ENCODE results near the gene RSRC2. TPM values are rescaled to one million over a fixed set of nuclear protein-coding genes. Genes with fewer than 3 reads are reported as not detected.
A peak's percentile ranks its signal among the peaks of the same experiment; 100 is the strongest.

The RSRC2 gene
- total RNA-seq, 6 experiments from 2014 or later = 38.7 to 52.7 (median 44.2) TPM

GRCh38 chr12:122506393-122506938, 20.3 kb downstream of the RSRC2 start:
- no peak overlapping the region for H3K4me3 Mint-ChIP-seq
- peaks cover 44% of the 10 kb centered on the region for H3K36me3 Mint-ChIP-seq (ENCODE audit: low read depth)
- H3K9me3 Mint-ChIP-seq = no peaks in the 10 kb centered on the region
- H3K27ac Mint-ChIP-seq = peak overlapping the region; percentile 18; the same call in 1 of the 2 replicates
- no peaks in the 10 kb centered on the region; the same call in 1 of the 2 replicates for H3K27me3 Mint-ChIP-seq (ENCODE audit: insufficient read depth)
- no peak for DNase-seq
- peaks cover 6% of the 10 kb centered on the region; the same call in 1 of the 2 replicates for H3K4me1 Mint-ChIP-seq (ENCODE audit: low read depth)
- TF ChIP-seq CTCF (IDR thresholded peaks at IDR 0.05) = no peak

- H3K4me3 Mint-ChIP-seq = no peak overlapping the region
- peak overlapping the region; percentile 42 for H3K27ac Mint-ChIP-seq
- no peak for TF ChIP-seq CTCF (IDR thresholded peaks at IDR 0.05)
These were observed 21.2 kb downstream of the RSRC2 start for GRCh38 chr12:122505419-122506051.

GRCh38 chr12:122503783-122504590, 22.7 kb downstream of the RSRC2 start:
- peak overlapping the region; percentile 30 for H3K27ac Mint-ChIP-seq
- peaks cover 7% of the 10 kb centered on the region for H3K27me3 Mint-ChIP-seq (ENCODE audit: insufficient read depth)
- H3K9me3 Mint-ChIP-seq = no peaks in the 10 kb centered on the region

More at GRCh38 chr12:122505419-122506051, 21.2 kb downstream of the RSRC2 start:
- no peak for DNase-seq
- Mint-ChIP-seq H3K9me3 (no peaks in the 10 kb centered on the region), H3K27me3 (ENCODE audit: insufficient read depth) (peaks cover 3% of the 10 kb centered on the region), H3K36me3 (ENCODE audit: low read depth) (peaks cover 36% of the 10 kb centered on the region), H3K4me1 (ENCODE audit: low read depth) (peaks cover 14% of the 10 kb centered on the region)

GRCh38 chr12:122503147-122503751, 23.5 kb downstream of the RSRC2 start:
- TF ChIP-seq CTCF (IDR thresholded peaks at IDR 0.05) = no peak
- peaks cover 7% of the 10 kb centered on the region for H3K27me3 Mint-ChIP-seq (ENCODE audit: insufficient read depth)
- H3K4me1 Mint-ChIP-seq (ENCODE audit: low read depth) = peaks cover 27% of the 10 kb centered on the region
- H3K27ac Mint-ChIP-seq = peak overlapping the region; percentile 30
- no peak for DNase-seq
- no peak overlapping the region for H3K4me3 Mint-ChIP-seq
- H3K9me3 Mint-ChIP-seq = no peaks in the 10 kb centered on the region
- H3K36me3 Mint-ChIP-seq (ENCODE audit: low read depth) = peaks cover 45% of the 10 kb centered on the region

More at GRCh38 chr12:122503783-122504590, 22.7 kb downstream of the RSRC2 start:
- H3K36me3 Mint-ChIP-seq (ENCODE audit: low read depth) = peaks cover 39% of the 10 kb centered on the region
- DNase-seq = no peak
- peaks cover 21% of the 10 kb centered on the region for H3K4me1 Mint-ChIP-seq (ENCODE audit: low read depth)
- TF ChIP-seq CTCF (IDR thresholded peaks at IDR 0.05) = no peak
- H3K4me3 Mint-ChIP-seq = no peak overlapping the region

- Mint-ChIP-seq H3K27me3 (ENCODE audit: insufficient read depth) (peaks cover 7% of the 10 kb centered on the region), H3K9me3 (no peaks in the 10 kb centered on the region), H3K27ac (peak overlapping the region; percentile 99), H3K36me3 (ENCODE audit: low read depth) (peaks cover 43% of the 10 kb centered on the region), H3K4me3 (peak overlapping the region; percentile 94), H3K4me1 (ENCODE audit: low read depth) (peaks cover 27% of the 10 kb centered on the region)
- TF ChIP-seq CTCF (IDR thresholded peaks at IDR 0.05) = no peak
- DNase-seq = no peak
These were observed 25.2 kb downstream of the RSRC2 start for GRCh38 chr12:122501489-122501989.
